HL-60 (cell line): ENCODE data around the gene KMT5C.

ENCODE experiments used
- DNase-seq, 2 experiments: peaks; one replicate each; pipeline ENCODE4 v3.0.0-alpha.2; 2010 to 2020; ENCODE audit warnings: low read depth in 1 of 2, low spot score in 1 of 2
- H3K27ac ChIP-seq: fragments of 250-450 bp; sonication (Bioruptor Pico); replicated peaks from 2 replicates; pipeline ENCODE4 v1.5.1; 2020; ENCODE audit warnings: mild to moderate bottlenecking, moderate library complexity
- H3K27me3 ChIP-seq: fragments of 250-450 bp; sonication (Bioruptor Pico); 2 replicates; pipeline ENCODE4 v1.5.1; 2021; ENCODE audit warnings: mild to moderate bottlenecking, moderate library complexity; ENCODE audit not compliant: insufficient read depth, poor library complexity, severe bottlenecking
- H3K4me3 ChIP-seq: replicated peaks from 2 replicates; pipeline ENCODE4 v1.5.1; 2011; ENCODE audit warnings: mild to moderate bottlenecking, control low read depth, low read length; ENCODE audit not compliant: insufficient read depth
- CTCF ChIP-seq: IDR thresholded peaks from one replicate; pipeline ENCODE4 v1.5.1; 2011; ENCODE audit warnings: low read length, control low read depth, inconsistent platforms; ENCODE audit not compliant: insufficient read depth
- GABPA ChIP-seq: IDR thresholded peaks from 2 replicates; pipeline ENCODE4 v1.6.1; 2012; ENCODE audit warnings: low read depth
- POLR2AphosphoS5 ChIP-seq: IDR thresholded peaks from 2 replicates; pipeline ENCODE4 v1.6.1; 2012; ENCODE audit warnings: low read depth
- REST ChIP-seq: IDR thresholded peaks from 2 replicates; pipeline ENCODE4 v1.6.1; 2012; ENCODE audit warnings: low read depth; ENCODE audit not compliant: insufficient replicate concordance
- SPI1 ChIP-seq: IDR thresholded peaks from 2 replicates; pipeline ENCODE4 v1.6.1; 2012; ENCODE audit warnings: low read depth, mild to moderate bottlenecking, borderline replicate concordance

The KMT5C gene

GRCh38 chr19:55366790-55367189 is 27.1 kb downstream of the KMT5C start:
- H3K27me3 ChIP-seq, result peaks cover 30% of the 10 kb centered on the region
- DNase-seq, result no peak
- H3K4me3 ChIP-seq, result no peak overlapping the region
- H3K27ac ChIP-seq, result no peak overlapping the region
- TF ChIP-seq REST (no peak), CTCF (no peak), POLR2AphosphoS5 (no peak), SPI1 (no peak), GABPA (no peak)

GRCh38 chr19:55368106-55368505 is 28.4 kb downstream of the KMT5C start:
- Histone ChIP-seq H3K27me3 (peaks cover 39% of the 10 kb centered on the region), H3K27ac (no peak overlapping the region), H3K4me3 (no peak overlapping the region)
- no peak for DNase-seq
- TF ChIP-seq POLR2AphosphoS5, result no peak
- TF ChIP-seq SPI1, result no peak
- no peak for TF ChIP-seq GABPA
- no peak for TF ChIP-seq REST
- TF ChIP-seq CTCF, result no peak

- peaks cover 43% of the 10 kb centered on the region for H3K27me3 ChIP-seq
- no peak overlapping the region for H3K4me3 ChIP-seq
- no peak overlapping the region for H3K27ac ChIP-seq
- DNase-seq, result no peak
- no peak for TF ChIP-seq POLR2AphosphoS5
- TF ChIP-seq REST, result no peak
- TF ChIP-seq CTCF, result no peak
- no peak for TF ChIP-seq SPI1
- TF ChIP-seq GABPA, result no peak
These were observed 29.3 kb downstream of the KMT5C start for GRCh38 chr19:55368701-55369563.
